MCF 10A (cell line): ENCODE measurements around the gene FKBP4. TPM values are rescaled to one million over a fixed set of nuclear protein-coding genes. Genes with fewer than 3 reads are reported as not detected.

ENCODE experiments used
- BruUV-seq: library from RNA; stranded (reverse); fragments of 400-500 nt; replicated peaks from 2 replicates; lab custom pipeline; 2021; lab: Mats Ljungman, UMichigan
- CTCF ChIA-PET: fragments of 300-600 bp; sonication (Branson Sonifier 250); formaldehyde crosslinking; extraction: SDS; loops from one replicate; lab custom pipeline; 2021; ENCODE audit warnings: antibody characterized with exemption, inconsistent platforms; lab: Yijun Ruan, JAX
- POLR2A ChIA-PET: fragments of 300-600, 350-650 bp; sonication (Branson Sonifier 250); formaldehyde crosslinking; extraction: SDS; loops from one replicate; lab custom pipeline; 2020; ENCODE audit warnings: antibody characterized with exemption, inconsistent platforms; lab: Yijun Ruan, JAX
- DNase-seq: peaks from one replicate; pipeline ENCODE4 v3.0.0-alpha.2; 2018; ENCODE audit not compliant: unreplicated experiment
- H3K27ac Mint-ChIP-seq: one replicate; pipeline ENCODE4 v1.8.0; 2022; ENCODE audit warnings: mild to moderate bottlenecking, low read depth, mixed read lengths; ENCODE audit not compliant: unreplicated experiment
- H3K27me3 Mint-ChIP-seq: one replicate; pipeline ENCODE4 v1.8.0; 2022; ENCODE audit warnings: mixed read lengths; ENCODE audit not compliant: insufficient read depth, unreplicated experiment
- H3K36me3 Mint-ChIP-seq: one replicate; pipeline ENCODE4 v1.8.0; 2022; ENCODE audit warnings: mild to moderate bottlenecking, moderate library complexity, mixed read lengths; ENCODE audit not compliant: insufficient read depth, unreplicated experiment
- H3K4me1 Mint-ChIP-seq: one replicate; pipeline ENCODE4 v1.8.0; 2022; ENCODE audit warnings: mixed read lengths; ENCODE audit not compliant: insufficient read depth, unreplicated experiment
- H3K4me3 Mint-ChIP-seq: one replicate; pipeline ENCODE4 v1.8.0; 2022; ENCODE audit warnings: mild to moderate bottlenecking, moderate library complexity, mixed read lengths; ENCODE audit not compliant: unreplicated experiment
- H3K9me3 Mint-ChIP-seq: one replicate; pipeline ENCODE4 v1.8.0; 2022; ENCODE audit warnings: mixed read lengths; ENCODE audit not compliant: unreplicated experiment
- CTCF ChIP-seq: fragments of 200-600 bp; IDR thresholded peaks from one replicate; pipeline ENCODE4 v1.8.0; 2022; ENCODE audit warnings: antibody characterized with exemption, mild to moderate bottlenecking; ENCODE audit not compliant: unreplicated experiment
- intact Hi-C: fragments of 100-400 bp; cut with micrococcal nuclease; formaldehyde crosslinking; loops from 2 replicates; pipeline ENCODE4 v1.14.1; 2022
- total RNA-seq: library from RNA; stranded (reverse); gene quantifications from 2 replicates; pipeline ENCODE4 v1.2.3, GENCODE V29; 2022

FKBP4 gene
- total RNA-seq, 1 experiment from 2014 or later = 79.1 TPM

- ChIA-PET CTCF (no interaction called here), POLR2A (interaction anchor here (0.6 kb wide), 1 partner anchor 55 kb away, joined by 3 read pairs; no protein-coding TSS in a partner anchor)
- Mint-ChIP-seq H3K4me3 (no peak overlapping the region), H3K27ac (no peak overlapping the region), H3K9me3 (no peaks in the 10 kb centered on the region), H3K4me1 (no peaks in the 10 kb centered on the region), H3K36me3 (no peaks in the 10 kb centered on the region), H3K27me3 (peaks cover 86% of the 10 kb centered on the region)
- intact Hi-C loops = no loop called here
- no TSS peak for BruUV-seq
- TF ChIP-seq CTCF = no peak
- no peak for DNase-seq
Measured at GRCh38 chr12:2754208-2754607, 40.6 kb upstream of the FKBP4 start.

GRCh38 chr12:2756756-2757155 lies 38.0 kb upstream of the FKBP4 start:
- Mint-ChIP-seq H3K36me3 (no peaks in the 10 kb centered on the region), H3K27me3 (peaks cover 91% of the 10 kb centered on the region), H3K27ac (no peak overlapping the region), H3K9me3 (no peaks in the 10 kb centered on the region), H3K4me3 (no peak overlapping the region), H3K4me1 (no peaks in the 10 kb centered on the region)
- intact Hi-C loops = no loop called here
- ChIA-PET CTCF (no interaction called here), POLR2A (no interaction called here)
- TF ChIP-seq CTCF = no peak
- no peak for DNase-seq
- BruUV-seq = no TSS peak

GRCh38 chr12:2759733-2760132 lies 35.0 kb upstream of the FKBP4 start:
- ChIA-PET CTCF (interaction anchor here (0.6 to 1.5 kb wide), 2 partner anchors 24 to 742 kb away, joined by 3 read pairs; no protein-coding TSS in a partner anchor), POLR2A (no interaction called here)
- Mint-ChIP-seq H3K36me3 (no peaks in the 10 kb centered on the region), H3K27ac (no peak overlapping the region), H3K4me1 (no peaks in the 10 kb centered on the region), H3K9me3 (no peaks in the 10 kb centered on the region), H3K4me3 (no peak overlapping the region), H3K27me3 (peaks cover 90% of the 10 kb centered on the region)
- no peak for DNase-seq
- no peak for TF ChIP-seq CTCF
- no TSS peak for BruUV-seq
- intact Hi-C loops = no loop called here

GRCh38 chr12:2764398-2764797 lies 30.4 kb upstream of the FKBP4 start:
- CTCF ChIA-PET = interaction anchor here (1.2 to 1.7 kb wide), 2 partner anchors 13 to 26 kb away, joined by 3 to 6 read pairs; no protein-coding TSS in a partner anchor
- H3K4me1 Mint-ChIP-seq = no peaks in the 10 kb centered on the region

More at GRCh38 chr12:2764398-2764797, 30.4 kb upstream of the FKBP4 start:
- POLR2A ChIA-PET = no interaction called here
- H3K36me3 Mint-ChIP-seq = no peaks in the 10 kb centered on the region
- no peak for DNase-seq
- H3K9me3 Mint-ChIP-seq = no peaks in the 10 kb centered on the region
- BruUV-seq = no TSS peak
- peaks cover 94% of the 10 kb centered on the region for H3K27me3 Mint-ChIP-seq
- H3K27ac Mint-ChIP-seq = no peak overlapping the region
- intact Hi-C loops = no loop called here
- H3K4me3 Mint-ChIP-seq = no peak overlapping the region
- TF ChIP-seq CTCF = no peak
